OCI-LY1 (cell line): ENCODE results near the gene OSBPL3.

Source experiments
- CTCF ChIP-seq: fragments of 200-600 bp; sonication (generic), shearing (Covaris generic); IDR thresholded peaks from 2 replicates; pipeline ENCODE4 v1.5.1; 2017; ENCODE audit warnings: mild to moderate bottlenecking, antibody characterized with exemption, low read length, moderate library complexity, mixed read lengths
- EZH2 ChIP-seq: fragments of 200-600 bp; sonication (generic), shearing (Covaris generic); IDR thresholded peaks from 2 replicates; pipeline ENCODE4 v1.8.0; 2017; ENCODE audit warnings: borderline replicate concordance, mixed run types, mild to moderate bottlenecking, antibody characterized with exemption, low read length, moderate library complexity, mixed read lengths

DNA sequence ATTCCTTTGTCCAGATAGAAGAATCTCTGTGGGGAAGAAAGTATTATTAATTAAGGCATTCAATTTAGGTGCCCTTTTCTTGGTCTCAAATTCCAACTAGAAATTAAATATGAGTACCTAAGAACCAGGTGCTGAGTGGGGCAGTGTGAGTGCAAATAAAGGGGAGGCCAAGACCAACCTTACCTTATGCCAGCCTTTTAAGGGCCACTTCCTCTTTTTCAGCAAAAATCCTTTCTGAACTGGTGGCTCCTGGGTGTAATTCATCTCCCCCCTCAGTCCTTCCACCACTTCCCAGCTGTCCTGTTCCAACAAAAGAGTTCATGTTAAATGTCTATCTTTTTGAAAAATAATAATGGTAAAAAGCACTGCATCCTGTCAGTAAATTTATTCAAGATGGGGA lies 108.2 kb downstream of the OSBPL3 start:
- TF ChIP-seq CTCF (no peak), EZH2 (no peak)
